ENCODE data around the gene ASB11. TPM values are rescaled to one million over a fixed set of nuclear protein-coding genes. Genes with fewer than 3 reads are reported as not detected.

ASB11 gene
- polyA plus RNA-seq, 1 donor from 2014 or later: not detected

GRCh38 chrX:15358533-15358932 lies 43.1 kb upstream of the ASB11 start:
- H2AFZ ChIP-seq (ENCODE audit: low read depth, low read length): no peak overlapping the region
- H3K27ac ChIP-seq (ENCODE audit: low read length): no peak overlapping the region
- H3K4me2 ChIP-seq (ENCODE audit: low read length): no peak overlapping the region
- no peak overlapping the region for H3K9ac ChIP-seq (ENCODE audit: low read length)
- no peaks in the 10 kb centered on the region for H3K79me2 ChIP-seq (replicated peaks; ENCODE audit: insufficient read depth, low read length)
- no peak for TF ChIP-seq TAF1 (IDR thresholded peaks at IDR 0.05; ENCODE audit: low read depth)
- TF ChIP-seq SMC3 (conservative IDR thresholded peaks at IDR 0.05; ENCODE audit: poor library complexity): no peak
- TF ChIP-seq EP300 (conservative IDR thresholded peaks at IDR 0.05; ENCODE audit: poor library complexity, severe bottlenecking): no peak
- TF ChIP-seq CTCF (IDR thresholded peaks at IDR 0.05; ENCODE audit: poor library complexity, severe bottlenecking): no peak
- no peak for TF ChIP-seq POLR2AphosphoS5 (IDR thresholded peaks at IDR 0.05)
- TF ChIP-seq EZH2 (IDR thresholded peaks at IDR 0.05; ENCODE audit: borderline replicate concordance, insufficient read depth, low read length, poor library complexity, severe bottlenecking): no peak
- no peak for TF ChIP-seq MXI1 (conservative IDR thresholded peaks at IDR 0.05; ENCODE audit: poor library complexity, severe bottlenecking)
- no peak for TF ChIP-seq REST (IDR thresholded peaks at IDR 0.05; ENCODE audit: borderline replicate concordance)
- TF ChIP-seq RAD21 (conservative IDR thresholded peaks at IDR 0.05): no peak
- H4K20me1 ChIP-seq (ENCODE audit: insufficient read depth): no peaks in the 10 kb centered on the region
- no peaks in the 10 kb centered on the region for H3K36me3 ChIP-seq (ENCODE audit: insufficient read depth, low read length)
- H3K4me3 ChIP-seq (ENCODE audit: low read length): no peak overlapping the region
- H3F3A ChIP-seq (ENCODE audit: insufficient read depth, low read length, poor library complexity, severe bottlenecking): no peaks in the 10 kb centered on the region
- H3K9me2 ChIP-seq (ENCODE audit: insufficient read depth, low read length): no peaks in the 10 kb centered on the region
- no peaks in the 10 kb centered on the region for H3K27me3 ChIP-seq (ENCODE audit: insufficient read depth, low read depth, low read length)
- H3K9me3 ChIP-seq (ENCODE audit: low read length): no peaks in the 10 kb centered on the region

- no peak overlapping the region for H3K4me3 ChIP-seq (ENCODE audit: low read length)
- no peak overlapping the region for H3K9ac ChIP-seq (ENCODE audit: low read length)
- no peak overlapping the region for H3K27ac ChIP-seq (ENCODE audit: low read length)
- TF ChIP-seq REST (IDR thresholded peaks at IDR 0.05; ENCODE audit: borderline replicate concordance): no peak
- no peak for TF ChIP-seq CTCF (IDR thresholded peaks at IDR 0.05; ENCODE audit: poor library complexity, severe bottlenecking)
- TF ChIP-seq EP300 (conservative IDR thresholded peaks at IDR 0.05; ENCODE audit: poor library complexity, severe bottlenecking): no peak
- TF ChIP-seq RAD21 (conservative IDR thresholded peaks at IDR 0.05): no peak
- TF ChIP-seq POLR2AphosphoS5 (IDR thresholded peaks at IDR 0.05): no peak
- TF ChIP-seq MXI1 (conservative IDR thresholded peaks at IDR 0.05; ENCODE audit: poor library complexity, severe bottlenecking): no peak
- no peak for TF ChIP-seq EZH2 (IDR thresholded peaks at IDR 0.05; ENCODE audit: borderline replicate concordance, insufficient read depth, low read length, poor library complexity, severe bottlenecking)
- no peak for TF ChIP-seq SMC3 (conservative IDR thresholded peaks at IDR 0.05; ENCODE audit: poor library complexity)
- no peak for TF ChIP-seq TAF1 (IDR thresholded peaks at IDR 0.05; ENCODE audit: low read depth)
- no peak overlapping the region for H2AFZ ChIP-seq (ENCODE audit: low read depth, low read length)
- no peaks in the 10 kb centered on the region for H3K9me2 ChIP-seq (ENCODE audit: insufficient read depth, low read length)
- H4K20me1 ChIP-seq (ENCODE audit: insufficient read depth): no peaks in the 10 kb centered on the region
- H3F3A ChIP-seq (ENCODE audit: insufficient read depth, low read length, poor library complexity, severe bottlenecking): no peaks in the 10 kb centered on the region
- H3K36me3 ChIP-seq (ENCODE audit: insufficient read depth, low read length): no peaks in the 10 kb centered on the region
- H3K79me2 ChIP-seq (replicated peaks; ENCODE audit: insufficient read depth, low read length): no peaks in the 10 kb centered on the region
- H3K27me3 ChIP-seq (ENCODE audit: insufficient read depth, low read depth, low read length): no peaks in the 10 kb centered on the region
- H3K4me2 ChIP-seq (ENCODE audit: low read length): no peak overlapping the region
- H3K9me3 ChIP-seq (ENCODE audit: low read length): no peaks in the 10 kb centered on the region
Observed at GRCh38 chrX:15356444-15356843, 41.0 kb upstream of the ASB11 start.
